H9 (cell line): ENCODE results near the gene PARD3. TPM values are rescaled to one million over a fixed set of nuclear protein-coding genes. Genes with fewer than 3 reads are reported as not detected.

Experiments
- DNase-seq: peaks from one replicate; pipeline ENCODE4 v3.0.0-alpha.2; 2017
- H2AFZ ChIP-seq: one replicate; pipeline ENCODE4 v1.6.1; 2013; ENCODE audit warnings: mild to moderate bottlenecking, low read length, control low read depth, moderate library complexity
- H2AK5ac ChIP-seq: 2 replicates; pipeline ENCODE4 v1.6.1; 2013; ENCODE audit warnings: low read length, control low read depth, mixed read lengths; ENCODE audit not compliant: insufficient read length
- H2BK120ac ChIP-seq: one replicate; pipeline ENCODE4 v1.6.1; 2013; ENCODE audit warnings: low read depth, mild to moderate bottlenecking, low read length, control low read depth, inconsistent platforms; ENCODE audit not compliant: poor library complexity, severe bottlenecking
- H2BK12ac ChIP-seq: 2 replicates; pipeline ENCODE4 v1.6.1; 2013; ENCODE audit warnings: low read length, control low read depth, mixed read lengths, low read depth; ENCODE audit not compliant: insufficient read length
- H2BK15ac ChIP-seq: 2 replicates; pipeline ENCODE4 v1.6.1; 2013; ENCODE audit warnings: low read depth, low read length, control low read depth
- H2BK20ac ChIP-seq: one replicate; pipeline ENCODE4 v1.6.1; 2013; ENCODE audit warnings: low read depth, mild to moderate bottlenecking, low read length, control low read depth, inconsistent platforms; ENCODE audit not compliant: poor library complexity, severe bottlenecking
- H2BK5ac ChIP-seq: 2 replicates; pipeline ENCODE4 v1.6.1; 2013; ENCODE audit warnings: low read length, control low read depth, mixed read lengths; ENCODE audit not compliant: insufficient read length
- H3K14ac ChIP-seq: 2 replicates; pipeline ENCODE4 v1.6.1; 2013; ENCODE audit warnings: low read length, control low read depth; ENCODE audit not compliant: insufficient read depth
- H3K18ac ChIP-seq: 2 replicates; pipeline ENCODE4 v1.6.1; 2013; ENCODE audit warnings: low read depth, mild to moderate bottlenecking, mixed read lengths, low read length, control low read depth; ENCODE audit not compliant: insufficient read length
- H3K23ac ChIP-seq: 2 replicates; pipeline ENCODE4 v1.6.1; 2013; ENCODE audit warnings: low read length, control low read depth, mixed read lengths, low read depth; ENCODE audit not compliant: insufficient read length
- H3K23me2 ChIP-seq: 2 replicates; pipeline ENCODE4 v1.6.1; 2013; ENCODE audit warnings: low read depth, mild to moderate bottlenecking, mixed read lengths, low read length, control low read depth; ENCODE audit not compliant: insufficient read length, poor library complexity, severe bottlenecking
- H3K27ac ChIP-seq: 2 replicates; pipeline ENCODE4 v1.5.1; 2013; ENCODE audit warnings: low read length, control low read depth, mixed read lengths, low read depth; ENCODE audit not compliant: insufficient read length
- H3K27me3 ChIP-seq: 2 replicates; pipeline ENCODE4 v1.6.1; 2013; ENCODE audit warnings: low read length, control low read depth, inconsistent platforms; ENCODE audit not compliant: insufficient read depth
- H3K4ac ChIP-seq: 2 replicates; pipeline ENCODE4 v1.6.1; 2013; ENCODE audit warnings: low read depth, mild to moderate bottlenecking, control low read depth, inconsistent platforms, low read length, moderate library complexity
- H3K4me1 ChIP-seq: 2 replicates; pipeline ENCODE4 v1.6.1; 2013; ENCODE audit warnings: low read length, control low read depth, inconsistent platforms; ENCODE audit not compliant: insufficient read depth
- H3K4me2 ChIP-seq: 2 replicates; pipeline ENCODE4 v1.6.1; 2013; ENCODE audit warnings: low read length, control low read depth, mixed read lengths; ENCODE audit not compliant: insufficient read length, insufficient read depth
- H3K56ac ChIP-seq: 2 replicates; pipeline ENCODE4 v1.6.1; 2013; ENCODE audit warnings: low read depth, mild to moderate bottlenecking, mixed read lengths, low read length, control low read depth; ENCODE audit not compliant: insufficient read length
- H3K79me1 ChIP-seq: 2 replicates; pipeline ENCODE4 v1.6.1; 2013; ENCODE audit warnings: low read depth, mild to moderate bottlenecking, moderate library complexity, low read length, control low read depth, inconsistent platforms; ENCODE audit not compliant: insufficient read depth, poor library complexity, severe bottlenecking
- H3K79me2 ChIP-seq: 2 replicates; pipeline ENCODE4 v1.6.1; 2013; ENCODE audit warnings: low read length, control low read depth, inconsistent platforms; ENCODE audit not compliant: insufficient read depth
- H3K9ac ChIP-seq: 2 replicates; pipeline ENCODE4 v1.6.1; 2013; ENCODE audit warnings: low read length, control low read depth, mixed read lengths; ENCODE audit not compliant: insufficient read length; ENCODE audit errors: extremely low read depth
- H3K9me3 ChIP-seq: one replicate; pipeline ENCODE4 v1.6.1; 2013; ENCODE audit warnings: low read depth, low read length, inconsistent platforms; ENCODE audit not compliant: control insufficient read depth
- H3T11ph ChIP-seq: one replicate; pipeline ENCODE4 v1.6.1; 2013; ENCODE audit warnings: mild to moderate bottlenecking, low read length, control low read depth, inconsistent platforms
- H4K20me1 ChIP-seq: one replicate; pipeline ENCODE4 v1.6.1; 2013; ENCODE audit not compliant: control insufficient read depth, insufficient read length, insufficient read depth
- H4K5ac ChIP-seq: 2 replicates; pipeline ENCODE4 v1.6.1; 2013; ENCODE audit warnings: low read depth, mild to moderate bottlenecking, mixed read lengths, low read length, control low read depth; ENCODE audit not compliant: insufficient read length
- H4K8ac ChIP-seq: replicated peaks from 2 replicates; pipeline ENCODE4 v1.6.1; 2013; ENCODE audit warnings: low read length, control low read depth, mixed read lengths, low read depth; ENCODE audit not compliant: insufficient read length
- H4K91ac ChIP-seq: 2 replicates; pipeline ENCODE4 v1.6.1; 2013; ENCODE audit warnings: low read depth, mild to moderate bottlenecking, moderate library complexity, mixed read lengths, low read length, control low read depth; ENCODE audit not compliant: insufficient read length
- H3K27ac Mint-ChIP-seq, 3 experiments: 2 replicates in 2 of 3; 3 replicates in 1 of 3; pipeline ENCODE4 v1.8.0; 2020 to 2021; ENCODE audit warnings: mixed read lengths in 3 of 3, mild to moderate bottlenecking in 1 of 3, moderate library complexity in 1 of 3
- H3K27me3 Mint-ChIP-seq: 2 replicates; pipeline ENCODE4 v1.8.0; 2021; ENCODE audit warnings: low read depth, mild to moderate bottlenecking, moderate library complexity, mixed read lengths
- H3K36me3 Mint-ChIP-seq, 3 experiments: 2 replicates in 2 of 3; 3 replicates in 1 of 3; pipeline ENCODE4 v1.8.0; 2020 to 2021; ENCODE audit warnings: low read depth in 3 of 3, mixed read lengths in 3 of 3; ENCODE audit not compliant: insufficient read depth in 1 of 3
- H3K4me1 Mint-ChIP-seq, 2 experiments: 2 replicates each; pipeline ENCODE4 v1.8.0; 2020; ENCODE audit warnings: mixed read lengths in 2 of 2
- H3K4me3 Mint-ChIP-seq, 2 experiments: 2 replicates in 1 of 2; 3 replicates in 1 of 2; pipeline ENCODE4 v1.8.0; 2020 to 2021; ENCODE audit warnings: mild to moderate bottlenecking in 2 of 2, mixed read lengths in 2 of 2, moderate library complexity in 1 of 2
- H3K9me3 Mint-ChIP-seq, 2 experiments: 2 replicates in 1 of 2; 3 replicates in 1 of 2; pipeline ENCODE4 v1.8.0; 2020; ENCODE audit warnings: mild to moderate bottlenecking in 2 of 2, mixed read lengths in 2 of 2, moderate library complexity in 1 of 2
- WGBS: extraction: QIAGEN DNeasy Blood & Tissue Kit; methylation state at CpG from one replicate; pipeline ENCODE4 v1.1.7; 2013; ENCODE audit warnings: missing lambda C conversion rate, low lambda C conversion rate, mixed read lengths; ENCODE audit not compliant: insufficient read length; ENCODE audit errors: extremely low coverage; 5-methylcytosine and 5-hydroxymethylcytosine counted together
- total RNA-seq: library from RNA; stranded (reverse); gene quantifications from 2 replicates; pipeline ENCODE4 v1.2.1, GENCODE V29; 2021
- TF ChIP-seq, protein P1 (sequence below): fragments of 200-600 bp; sonication (generic); conservative IDR thresholded peaks from 3 replicates; pipeline ENCODE4 v1.8.0; 2021; ENCODE audit warnings: antibody characterized with exemption, mild to moderate bottlenecking

PARD3 gene
- total RNA-seq, 1 experiment from 2014 or later: 44.7 TPM

DNA sequence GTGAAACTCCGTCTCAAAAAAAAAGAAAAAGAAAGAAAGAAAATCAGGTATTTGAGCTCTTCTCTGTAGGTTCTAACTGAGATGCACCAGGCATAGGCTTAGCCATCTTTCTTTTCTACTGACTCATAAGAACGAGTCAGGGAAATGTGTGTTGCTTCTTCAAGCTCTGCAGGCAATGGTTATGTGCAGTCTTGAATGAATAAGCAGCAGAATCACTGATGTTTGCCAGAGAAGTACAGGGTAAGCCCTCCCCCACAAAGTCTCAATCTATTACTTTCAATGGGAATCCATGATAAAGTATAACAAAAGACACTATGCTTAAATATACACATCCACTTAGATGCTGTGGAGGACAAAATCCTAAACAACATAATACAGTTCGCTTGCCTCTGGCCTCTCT is 239.2 kb downstream of the PARD3 start:
- H3K27ac Mint-ChIP-seq: no peak overlapping the region; a peak in 1 of 7 replicates
- Histone ChIP-seq H3K18ac (no peak overlapping the region), H3K4ac (no peak overlapping the region), H3K27me3 (no peaks in the 10 kb centered on the region), H2AFZ (no peak overlapping the region), H2BK20ac (no peak overlapping the region), H3K27ac (no peak overlapping the region), H3K56ac (no peak overlapping the region), H3K4me1 (peaks cover 4% of the 10 kb centered on the region), H4K8ac (no peak overlapping the region), H3K23me2 (no peaks in the 10 kb centered on the region), H3T11ph (no peak overlapping the region), H2AK5ac (no peak overlapping the region), H2BK15ac (no peak overlapping the region), H2BK120ac (no peak overlapping the region), H4K91ac (no peak overlapping the region), H2BK5ac (no peak overlapping the region), H3K23ac (no peak overlapping the region), H3K79me1 (no peaks in the 10 kb centered on the region), H2BK12ac (no peak overlapping the region), H3K14ac (no peak overlapping the region), H4K5ac (no peak overlapping the region), H4K20me1 (no peaks in the 10 kb centered on the region), H3K4me2 (no peak overlapping the region), H3K9me3 (no peaks in the 10 kb centered on the region), H3K79me2 (no peaks in the 10 kb centered on the region; the same call in 1 of the 2 replicates), H3K9ac (no peak overlapping the region)
- WGBS: no CpG with 5 or more reads among the region's 3 CpGs
- H3K4me1 Mint-ChIP-seq: peaks cover 41 to 45% of the 10 kb centered on the region in 2 experiments
- TF ChIP-seq, protein P1, sequence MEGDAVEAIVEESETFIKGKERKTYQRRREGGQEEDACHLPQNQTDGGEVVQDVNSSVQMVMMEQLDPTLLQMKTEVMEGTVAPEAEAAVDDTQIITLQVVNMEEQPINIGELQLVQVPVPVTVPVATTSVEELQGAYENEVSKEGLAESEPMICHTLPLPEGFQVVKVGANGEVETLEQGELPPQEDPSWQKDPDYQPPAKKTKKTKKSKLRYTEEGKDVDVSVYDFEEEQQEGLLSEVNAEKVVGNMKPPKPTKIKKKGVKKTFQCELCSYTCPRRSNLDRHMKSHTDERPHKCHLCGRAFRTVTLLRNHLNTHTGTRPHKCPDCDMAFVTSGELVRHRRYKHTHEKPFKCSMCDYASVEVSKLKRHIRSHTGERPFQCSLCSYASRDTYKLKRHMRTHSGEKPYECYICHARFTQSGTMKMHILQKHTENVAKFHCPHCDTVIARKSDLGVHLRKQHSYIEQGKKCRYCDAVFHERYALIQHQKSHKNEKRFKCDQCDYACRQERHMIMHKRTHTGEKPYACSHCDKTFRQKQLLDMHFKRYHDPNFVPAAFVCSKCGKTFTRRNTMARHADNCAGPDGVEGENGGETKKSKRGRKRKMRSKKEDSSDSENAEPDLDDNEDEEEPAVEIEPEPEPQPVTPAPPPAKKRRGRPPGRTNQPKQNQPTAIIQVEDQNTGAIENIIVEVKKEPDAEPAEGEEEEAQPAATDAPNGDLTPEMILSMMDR: no peak
- no peaks in the 10 kb centered on the region for H3K36me3 Mint-ChIP-seq
- no peak for DNase-seq
- no peaks in the 10 kb centered on the region for H3K27me3 Mint-ChIP-seq
- no peak overlapping the region for H3K4me3 Mint-ChIP-seq
- no peaks in the 10 kb centered on the region for H3K9me3 Mint-ChIP-seq
